Nephron (organoid): ENCODE measurements around the gene ULK2.
A peak's percentile ranks its signal among the peaks of the same experiment; 100 is the strongest.

ENCODE experiments used
- H3K27ac Mint-ChIP-seq, 3 experiments: 2 replicates each; pipeline ENCODE4 v1.8.0; 2020; ENCODE audit warnings: mixed read lengths in 3 of 3, mild to moderate bottlenecking in 2 of 3, moderate library complexity in 1 of 3
- H3K27me3 Mint-ChIP-seq: 2 replicates; pipeline ENCODE4 v1.8.0; 2021; ENCODE audit warnings: low read depth, mild to moderate bottlenecking, moderate library complexity, mixed read lengths
- H3K36me3 Mint-ChIP-seq: 2 replicates; pipeline ENCODE4 v1.8.0; 2020; ENCODE audit warnings: low read depth, mixed read lengths
- H3K4me1 Mint-ChIP-seq: 2 replicates; pipeline ENCODE4 v1.8.0; 2020; ENCODE audit warnings: mixed read lengths
- H3K4me3 Mint-ChIP-seq, 3 experiments: 2 replicates each; pipeline ENCODE4 v1.8.0; 2020; ENCODE audit warnings: mild to moderate bottlenecking in 3 of 3, mixed read lengths in 3 of 3, moderate library complexity in 2 of 3
- H3K9me3 Mint-ChIP-seq: 2 replicates; pipeline ENCODE4 v1.8.0; 2020; ENCODE audit warnings: mixed read lengths
- CTCF ChIP-seq, 3 experiments: fragments of 200-600 bp; sonication (generic); IDR thresholded peaks; one replicate each; pipeline ENCODE4 v1.5.0; 2021; ENCODE audit warnings: antibody characterized with exemption in 3 of 3; ENCODE audit not compliant: unreplicated experiment in 3 of 3

Gene ULK2

GRCh38 chr17:19799796-19800195 is 67.9 kb downstream of the ULK2 start:
- Mint-ChIP-seq H3K9me3 (peaks cover 33% of the 10 kb centered on the region), H3K4me1 (peaks cover 5% of the 10 kb centered on the region), H3K27me3 (no peaks in the 10 kb centered on the region), H3K27ac (no peak overlapping the region), H3K36me3 (peaks cover 89% of the 10 kb centered on the region), H3K4me3 (no peak overlapping the region)
- no peak for TF ChIP-seq CTCF (IDR thresholded peaks at IDR 0.05; ENCODE audit: unreplicated experiment in 3 of 3)

GRCh38 chr17:19796457-19796856 is 71.3 kb downstream of the ULK2 start:
- TF ChIP-seq CTCF (IDR thresholded peaks at IDR 0.05; ENCODE audit: unreplicated experiment in 3 of 3), result no peak
- Mint-ChIP-seq H3K4me1 (peaks cover 5% of the 10 kb centered on the region), H3K4me3 (no peak overlapping the region), H3K36me3 (peaks cover 93% of the 10 kb centered on the region), H3K27me3 (no peaks in the 10 kb centered on the region), H3K9me3 (peaks cover 55% of the 10 kb centered on the region), H3K27ac (no peak overlapping the region)

GRCh38 chr17:19791918-19792550 is 75.7 kb downstream of the ULK2 start:
- H3K27me3 Mint-ChIP-seq, result no peaks in the 10 kb centered on the region
- H3K9me3 Mint-ChIP-seq, result peaks cover 42% of the 10 kb centered on the region
- H3K4me3 Mint-ChIP-seq, result no peak overlapping the region
- TF ChIP-seq CTCF (IDR thresholded peaks at IDR 0.05; ENCODE audit: unreplicated experiment in 3 of 3), result no peak
- peaks cover 11% of the 10 kb centered on the region for H3K4me1 Mint-ChIP-seq
- H3K27ac Mint-ChIP-seq, result no peak overlapping the region
- H3K36me3 Mint-ChIP-seq, result peaks cover 96% of the 10 kb centered on the region

- H3K27ac Mint-ChIP-seq, result peak overlapping the region in 1 of 3 experiments; percentile 15
- no peak overlapping the region for H3K4me3 Mint-ChIP-seq
- H3K36me3 Mint-ChIP-seq, result peaks cover 64% of the 10 kb centered on the region
- peaks cover 6% of the 10 kb centered on the region for H3K9me3 Mint-ChIP-seq
- no peaks in the 10 kb centered on the region for H3K27me3 Mint-ChIP-seq
- TF ChIP-seq CTCF (IDR thresholded peaks at IDR 0.05; ENCODE audit: unreplicated experiment in 3 of 3), result no peak
- peaks cover 11% of the 10 kb centered on the region for H3K4me1 Mint-ChIP-seq
These were observed 79.9 kb downstream of the ULK2 start for GRCh38 chr17:19787733-19788357.

GRCh38 chr17:19785854-19786253 is 81.9 kb downstream of the ULK2 start:
- no peak for TF ChIP-seq CTCF (IDR thresholded peaks at IDR 0.05; ENCODE audit: unreplicated experiment in 3 of 3)
- H3K9me3 Mint-ChIP-seq, result no peaks in the 10 kb centered on the region
- no peak overlapping the region for H3K4me3 Mint-ChIP-seq
- H3K27me3 Mint-ChIP-seq, result no peaks in the 10 kb centered on the region
- H3K36me3 Mint-ChIP-seq, result peaks cover 62% of the 10 kb centered on the region
- H3K27ac Mint-ChIP-seq, result no peak overlapping the region
- peaks cover 11% of the 10 kb centered on the region for H3K4me1 Mint-ChIP-seq
